ENCODE results near the gene AGA. TPM values are rescaled to one million over a fixed set of nuclear protein-coding genes. Genes with fewer than 3 reads are reported as not detected.
A peak's percentile ranks its signal among the peaks of the same experiment; 100 is the strongest.

AGA gene
- 10 to 100 TPM; 40.0 to 42.3 TPM for total RNA-seq

DNA sequence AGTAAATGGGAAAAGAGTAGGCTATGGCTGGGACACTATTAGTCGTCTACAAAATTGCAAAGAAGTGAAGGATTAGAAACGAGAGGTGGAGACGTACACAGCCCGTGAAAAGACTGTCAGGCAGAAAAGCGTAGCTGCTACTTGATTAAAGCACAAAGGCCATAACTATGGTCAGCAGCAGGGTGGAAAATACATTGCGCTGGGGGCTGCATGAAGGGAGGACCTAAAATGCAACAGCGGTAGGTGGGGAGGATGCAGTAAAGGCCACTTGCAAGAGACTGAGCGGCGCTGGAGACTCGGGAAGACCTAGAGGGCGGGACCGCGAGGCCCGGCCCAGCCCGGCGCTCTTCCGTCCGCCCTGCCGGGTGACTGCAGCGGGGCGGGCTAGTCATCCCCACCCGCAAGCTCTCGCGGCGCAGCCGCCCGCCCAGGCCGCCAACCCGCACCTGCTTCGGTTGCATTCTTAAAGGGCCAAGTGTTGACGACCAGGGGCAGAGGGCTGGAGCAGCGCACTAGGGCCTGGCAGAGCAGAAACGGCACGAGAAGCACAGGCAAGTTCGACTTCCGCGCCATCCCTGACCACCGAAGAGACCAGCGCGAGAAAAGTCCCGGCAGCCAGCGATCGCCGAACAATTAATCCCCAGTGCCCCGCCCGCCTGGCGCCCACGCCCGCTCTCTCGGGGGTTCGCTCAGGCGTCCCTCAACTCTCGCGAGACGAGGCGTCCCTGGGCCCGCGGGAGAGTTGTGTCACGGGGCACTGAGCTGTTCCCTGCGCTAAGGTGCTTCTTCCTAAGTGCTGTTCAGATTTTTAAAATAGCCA is at the start of gene AGA:
Gene AGA, minus strand, starts transcription at position 635 of the 820 bp plus-strand sequence. Its CDS starts 62 bp downstream, at position 573.
- TF ChIP-seq POLR2AphosphoS5 (IDR thresholded peaks at IDR 0.05): peak; percentile 74
- peak; percentile 43 for TF ChIP-seq POLR2A (IDR thresholded peaks at IDR 0.05)
- peak in 2 of 4 experiments; percentile 17 to 18 for TF ChIP-seq CTCF (IDR thresholded peaks at IDR 0.05)
- Histone ChIP-seq H3K4me3 (peak within 1 kb of the TSS; percentile 58 to 60), H3K36me3 (no peaks in the 10 kb centered on the region), H3K27ac (peak within 1 kb of the TSS; percentile 87 to 93), H3K27me3 (replicated peaks; ENCODE audit: insufficient read depth) (no peaks in the 10 kb centered on the region), H3K4me1 (replicated peaks) (no peaks in the 10 kb centered on the region), H3K9me3 (no peaks in the 10 kb centered on the region)
- intact Hi-C loops (cut with DNase I): no loop called here
- under 1% methylated on average over 51 of the region's 60 CpGs for WGBS
- peak; percentile 97 for DNase-seq (ENCODE audit: low spot score)

DNA sequence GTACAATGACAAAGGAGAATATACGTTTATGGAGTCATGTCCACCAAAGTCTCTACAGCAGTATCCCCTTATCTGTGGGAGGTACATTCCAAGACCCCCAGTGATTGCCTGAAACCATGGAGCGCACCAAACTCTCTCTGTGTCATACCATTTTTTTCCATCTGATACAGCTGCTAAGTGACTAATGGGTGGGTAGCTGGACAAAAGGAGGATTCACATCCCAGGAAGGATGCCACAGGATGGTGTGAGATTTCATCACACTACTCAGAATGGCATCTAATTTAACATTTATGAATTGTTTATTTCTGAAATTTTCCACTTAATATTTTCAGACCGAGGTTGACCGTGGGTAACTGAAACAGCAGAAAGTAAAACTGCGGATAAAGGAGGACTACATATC is 49.8 kb upstream of the AGA start:
- Histone ChIP-seq H3K27ac (no peak overlapping the region), H3K9me3 (no peaks in the 10 kb centered on the region), H3K4me3 (no peak overlapping the region), H3K27me3 (replicated peaks; ENCODE audit: insufficient read depth) (no peaks in the 10 kb centered on the region), H3K4me1 (replicated peaks) (no peaks in the 10 kb centered on the region), H3K36me3 (no peaks in the 10 kb centered on the region)
- WGBS: 77% methylated on average over 5 of the region's 5 CpGs
- TF ChIP-seq CTCF (IDR thresholded peaks at IDR 0.05) (no peak), POLR2AphosphoS5 (IDR thresholded peaks at IDR 0.05) (no peak), POLR2A (IDR thresholded peaks at IDR 0.05) (no peak)
- intact Hi-C loops (cut with DNase I): no loop called here
- no peak for DNase-seq (ENCODE audit: low spot score)

DNA sequence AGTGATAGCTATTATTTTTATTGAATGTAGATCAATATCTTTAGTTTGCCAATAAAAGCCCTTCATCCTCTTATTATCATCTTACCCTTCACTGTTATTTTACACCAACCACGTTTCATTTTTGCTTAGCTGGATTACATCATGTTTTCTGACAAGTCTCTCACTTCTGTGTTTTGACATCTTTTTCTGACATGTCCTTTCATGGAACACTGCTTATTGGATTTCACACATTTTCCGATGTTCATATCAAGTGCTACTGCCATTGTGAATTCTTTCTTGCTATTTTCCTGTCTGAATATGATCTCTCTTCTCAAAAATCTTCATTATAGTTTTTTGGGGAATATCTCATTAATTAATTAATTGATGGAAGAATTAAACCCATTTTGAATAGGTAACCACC is 48.5 kb upstream of the AGA start:
- H3K4me3 ChIP-seq: no peak overlapping the region
- H3K27ac ChIP-seq: no peak overlapping the region
- intact Hi-C loops (cut with DNase I): no loop called here
- H3K27me3 ChIP-seq (replicated peaks; ENCODE audit: insufficient read depth): no peaks in the 10 kb centered on the region
- H3K36me3 ChIP-seq: no peaks in the 10 kb centered on the region
- TF ChIP-seq POLR2AphosphoS5 (IDR thresholded peaks at IDR 0.05): no peak
- no peak for TF ChIP-seq POLR2A (IDR thresholded peaks at IDR 0.05)
- TF ChIP-seq CTCF (IDR thresholded peaks at IDR 0.05): no peak
- WGBS: 56% methylated on average over 2 of the region's 2 CpGs
- no peak for DNase-seq (ENCODE audit: low spot score)
- H3K4me1 ChIP-seq (replicated peaks): no peaks in the 10 kb centered on the region
- H3K9me3 ChIP-seq: no peaks in the 10 kb centered on the region

- no peak overlapping the region for H3K27ac ChIP-seq
- TF ChIP-seq POLR2A (IDR thresholded peaks at IDR 0.05) (no peak), POLR2AphosphoS5 (IDR thresholded peaks at IDR 0.05) (no peak), CTCF (IDR thresholded peaks at IDR 0.05) (no peak)
- H3K9me3 ChIP-seq: no peaks in the 10 kb centered on the region
- intact Hi-C loops (cut with DNase I): no loop called here
- H3K4me3 ChIP-seq: no peak overlapping the region
- WGBS: 100% methylated on average over 1 of the region's 1 CpG
- no peaks in the 10 kb centered on the region for H3K4me1 ChIP-seq (replicated peaks)
- DNase-seq (ENCODE audit: low spot score): no peak
- no peaks in the 10 kb centered on the region for H3K27me3 ChIP-seq (replicated peaks; ENCODE audit: insufficient read depth)
- no peaks in the 10 kb centered on the region for H3K36me3 ChIP-seq
These were observed 47.4 kb upstream of the AGA start for GRCh38 chr4:177489471-177490246.

All from prostate gland (tissue), 2 donors.